HepG2 (cell line): ENCODE measurements around the gene TMEM178A.

Source experiments
- CTCF ChIP-seq: sonication (generic); formaldehyde crosslinking; IDR thresholded peaks from 2 replicates; pipeline ENCODE4 v1.5.0; 2020; ENCODE audit warnings: mild to moderate bottlenecking, missing genetic modification reagents, moderate library complexity
- FOXA1 ChIP-seq, 2 experiments: fragments of 450-650 bp in 1 of 2; sonication (generic) in 1 of 2; formaldehyde crosslinking in 1 of 2; IDR thresholded peaks; 2 replicates each; pipeline versions ENCODE4 v1.4.0 to v1.6.1; 2016 to 2020; ENCODE audit warnings: missing genetic modification reagents in 1 of 2
- KLF6 ChIP-seq: IDR thresholded peaks from 2 replicates; pipeline ENCODE4 v1.8.0; 2016; ENCODE audit warnings: missing biosample characterization, missing genetic modification reagents
- MATR3 ChIP-seq: sonication (generic); formaldehyde crosslinking; IDR thresholded peaks from 2 replicates; pipeline ENCODE4 v1.4.0; 2020; ENCODE audit warnings: missing genetic modification reagents
- POLR2A ChIP-seq, 2 experiments: IDR thresholded peaks; 2 replicates each; pipeline ENCODE4 v1.6.1; 2011; ENCODE audit warnings: low read depth in 2 of 2, low read length in 2 of 2, mild to moderate bottlenecking in 1 of 2, moderate library complexity in 1 of 2; ENCODE audit not compliant: insufficient read depth in 1 of 2
- ZBTB8A ChIP-seq: sonication (generic); formaldehyde crosslinking; IDR thresholded peaks from 2 replicates; pipeline ENCODE4 v1.4.0; 2020; ENCODE audit warnings: mild to moderate bottlenecking, low read depth, missing genetic modification reagents, borderline replicate concordance
- ZNF124 ChIP-seq: sonication (generic); formaldehyde crosslinking; IDR thresholded peaks from 2 replicates; pipeline ENCODE4 v1.4.0; 2020; ENCODE audit warnings: missing genetic modification reagents
- ZNF232 ChIP-seq: sonication (generic); formaldehyde crosslinking; IDR thresholded peaks from 2 replicates; pipeline ENCODE4 v1.4.0; 2020; ENCODE audit warnings: missing genetic modification reagents, borderline replicate concordance
- ZNF414 ChIP-seq: sonication (generic); formaldehyde crosslinking; IDR thresholded peaks from 2 replicates; pipeline ENCODE4 v1.5.0; 2020; ENCODE audit warnings: missing genetic modification reagents
- ZNF431 ChIP-seq: sonication (generic); formaldehyde crosslinking; IDR thresholded peaks from 2 replicates; pipeline ENCODE4 v1.9.0; 2022; ENCODE audit warnings: missing genetic modification reagents, low read depth, mild to moderate bottlenecking, borderline replicate concordance
- ZNF589 ChIP-seq: sonication (generic); formaldehyde crosslinking; conservative IDR thresholded peaks from 2 replicates; pipeline ENCODE4 v1.8.0; 2022; ENCODE audit warnings: mild to moderate bottlenecking, moderate library complexity, missing genetic modification reagents
- TF ChIP-seq, protein P1 (sequence below), 2 experiments: fragments of 450-650 bp in 1 of 2; sonication (generic) in 1 of 2; formaldehyde crosslinking in 1 of 2; IDR thresholded peaks; 2 replicates each; pipeline versions ENCODE4 v1.6.1 to v1.8.0; 2016 to 2022; ENCODE audit warnings: antibody characterized with exemption in 1 of 2, mild to moderate bottlenecking in 1 of 2, missing genetic modification reagents in 1 of 2
- TF ChIP-seq, protein P2 (sequence below): sonication (generic); formaldehyde crosslinking; IDR thresholded peaks from 2 replicates; pipeline ENCODE4 v1.4.0; 2020; ENCODE audit warnings: missing genetic modification reagents, low read depth, mild to moderate bottlenecking, borderline replicate concordance
- TF ChIP-seq, protein P3 (sequence below): IDR thresholded peaks from 2 replicates; pipeline ENCODE4 v1.6.1; 2016; ENCODE audit warnings: missing biosample characterization, missing genetic modification reagents, low read depth

GRCh38 chr2:39640681-39641080, 25.0 kb upstream of the TMEM178A start:
- TF ChIP-seq ZNF232 (CRISPR knock-in tag) (no peak), KLF6 (CRISPR knock-in tag) (no peak), ZNF124 (no peak), FOXA1 (IDR thresholded peaks at IDR 0.05) (no peak), FOXA1 (CRISPR knock-in tag; IDR thresholded peaks at IDR 0.05) (no peak), ZNF589 (no peak), ZNF414 (CRISPR knock-in tag) (no peak), ZBTB8A (CRISPR knock-in tag) (no peak), ZNF431 (CRISPR knock-in tag) (no peak), POLR2A (IDR thresholded peaks at IDR 0.05; ENCODE audit: insufficient read depth in 1 of 2, low read depth in 2 of 2, low read length in 2 of 2) (no peak), MATR3 (CRISPR knock-in tag) (no peak), CTCF (CRISPR knock-in tag) (no peak)
- TF ChIP-seq, protein P1, sequence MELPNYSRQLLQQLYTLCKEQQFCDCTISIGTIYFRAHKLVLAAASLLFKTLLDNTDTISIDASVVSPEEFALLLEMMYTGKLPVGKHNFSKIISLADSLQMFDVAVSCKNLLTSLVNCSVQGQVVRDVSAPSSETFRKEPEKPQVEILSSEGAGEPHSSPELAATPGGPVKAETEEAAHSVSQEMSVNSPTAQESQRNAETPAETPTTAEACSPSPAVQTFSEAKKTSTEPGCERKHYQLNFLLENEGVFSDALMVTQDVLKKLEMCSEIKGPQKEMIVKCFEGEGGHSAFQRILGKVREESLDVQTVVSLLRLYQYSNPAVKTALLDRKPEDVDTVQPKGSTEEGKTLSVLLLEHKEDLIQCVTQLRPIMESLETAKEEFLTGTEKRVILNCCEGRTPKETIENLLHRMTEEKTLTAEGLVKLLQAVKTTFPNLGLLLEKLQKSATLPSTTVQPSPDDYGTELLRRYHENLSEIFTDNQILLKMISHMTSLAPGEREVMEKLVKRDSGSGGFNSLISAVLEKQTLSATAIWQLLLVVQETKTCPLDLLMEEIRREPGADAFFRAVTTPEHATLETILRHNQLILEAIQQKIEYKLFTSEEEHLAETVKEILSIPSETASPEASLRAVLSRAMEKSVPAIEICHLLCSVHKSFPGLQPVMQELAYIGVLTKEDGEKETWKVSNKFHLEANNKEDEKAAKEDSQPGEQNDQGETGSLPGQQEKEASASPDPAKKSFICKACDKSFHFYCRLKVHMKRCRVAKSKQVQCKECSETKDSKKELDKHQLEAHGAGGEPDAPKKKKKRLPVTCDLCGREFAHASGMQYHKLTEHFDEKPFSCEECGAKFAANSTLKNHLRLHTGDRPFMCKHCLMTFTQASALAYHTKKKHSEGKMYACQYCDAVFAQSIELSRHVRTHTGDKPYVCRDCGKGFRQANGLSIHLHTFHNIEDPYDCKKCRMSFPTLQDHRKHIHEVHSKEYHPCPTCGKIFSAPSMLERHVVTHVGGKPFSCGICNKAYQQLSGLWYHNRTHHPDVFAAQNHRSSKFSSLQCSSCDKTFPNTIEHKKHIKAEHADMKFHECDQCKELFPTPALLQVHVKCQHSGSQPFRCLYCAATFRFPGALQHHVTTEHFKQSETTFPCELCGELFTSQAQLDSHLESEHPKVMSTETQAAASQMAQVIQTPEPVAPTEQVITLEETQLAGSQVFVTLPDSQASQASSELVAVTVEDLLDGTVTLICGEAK (IDR thresholded peaks at IDR 0.05) = no peak
- TF ChIP-seq, protein P1 (CRISPR knock-in tag; IDR thresholded peaks at IDR 0.05) = no peak
- TF ChIP-seq, protein P2, sequence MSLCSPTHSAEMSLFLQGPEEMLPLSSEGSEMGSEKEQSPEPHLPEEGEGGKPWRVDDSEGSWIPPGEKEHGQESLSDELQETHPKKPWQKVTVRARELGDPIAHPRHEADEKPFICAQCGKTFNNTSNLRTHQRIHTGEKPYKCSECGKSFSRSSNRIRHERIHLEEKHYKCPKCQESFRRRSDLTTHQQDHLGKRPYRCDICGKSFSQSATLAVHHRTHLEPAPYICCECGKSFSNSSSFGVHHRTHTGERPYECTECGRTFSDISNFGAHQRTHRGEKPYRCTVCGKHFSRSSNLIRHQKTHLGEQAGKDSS (CRISPR knock-in tag) = no peak
- TF ChIP-seq, protein P3, sequence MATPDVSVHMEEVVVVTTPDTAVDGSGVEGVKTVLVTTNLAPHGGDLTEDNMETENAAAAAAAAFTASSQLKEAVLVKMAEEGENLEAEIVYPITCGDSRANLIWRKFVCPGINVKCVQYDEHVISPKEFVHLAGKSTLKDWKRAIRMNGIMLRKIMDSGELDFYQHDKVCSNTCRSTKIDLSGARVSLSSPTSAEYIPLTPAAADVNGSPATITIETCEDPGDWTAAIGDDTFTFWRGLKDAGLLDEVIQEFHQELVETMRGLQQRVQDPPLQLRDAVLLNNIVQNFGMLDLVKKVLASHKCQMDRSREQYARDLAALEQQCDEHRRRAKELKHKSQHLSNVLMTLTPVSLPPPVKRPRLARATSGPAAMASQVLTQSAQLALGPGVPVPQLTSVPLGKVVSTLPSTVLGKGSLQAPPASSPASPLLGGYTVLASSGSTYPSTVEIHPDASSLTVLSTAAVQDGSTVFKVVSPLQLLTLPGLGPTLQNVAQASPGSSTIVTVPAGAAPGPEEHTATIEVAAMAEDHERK (CRISPR knock-in tag) = no peak
